Endothelial cell of umbilical vein (primary cell): ENCODE data around the gene NEMF. TPM values are rescaled to one million over a fixed set of nuclear protein-coding genes. Genes with fewer than 3 reads are reported as not detected.

ENCODE experiments used
- BruUV-seq: library from RNA; stranded (reverse); fragments of 400-500 nt; replicated peaks from 2 replicates; lab custom pipeline; 2021; lab: Mats Ljungman, UMichigan
- CTCF ChIA-PET: fragments of 300-600, 350-600 bp; sonication (Branson Sonifier 250); formaldehyde crosslinking; loops from one replicate; lab custom pipeline; 2021; ENCODE audit warnings: antibody characterized with exemption, inconsistent platforms; lab: Charles Lee
- POLR2A ChIA-PET: fragments of 300-600, 350-600 bp; sonication (Branson Sonifier 250); formaldehyde crosslinking; loops from one replicate; lab custom pipeline; 2021; ENCODE audit warnings: antibody characterized with exemption, inconsistent platforms; lab: Charles Lee
- DNase-seq: peaks from one replicate; pipeline ENCODE4 v3.0.0-alpha.2; 2011; ENCODE audit warnings: low read depth, low spot score
- FAIRE-seq: peaks from 2 replicates; lab custom pipeline; 2011; peaks lifted over from hg19 to GRCh38; lab: Jason Lieb, UNC
- H2AFZ ChIP-seq: 2 replicates; pipeline ENCODE4 v1.6.0; 2012; ENCODE audit warnings: low read depth, low read length, control low read depth, inconsistent platforms
- H3K27ac ChIP-seq: 2 replicates; pipeline ENCODE4 v1.5.1; 2011; ENCODE audit warnings: low read depth, mild to moderate bottlenecking, control low read depth, low read length, moderate library complexity; ENCODE audit not compliant: insufficient read depth
- H3K27me3 ChIP-seq, 2 experiments: 2 replicates each; pipeline versions ENCODE4 v1.6.0 to v1.6.1; 2011; ENCODE audit warnings: low read length in 2 of 2, mixed read lengths in 1 of 2; ENCODE audit not compliant: control insufficient read depth in 2 of 2, insufficient read depth in 2 of 2
- H3K36me3 ChIP-seq, 2 experiments: 2 replicates in 1 of 2; 3 replicates in 1 of 2; pipeline ENCODE4 v1.5.1; 2011; ENCODE audit warnings: low read length in 2 of 2, mild to moderate bottlenecking in 1 of 2, moderate library complexity in 1 of 2; ENCODE audit not compliant: control insufficient read depth in 2 of 2, insufficient read depth in 2 of 2; ENCODE audit errors: extremely low read depth in 1 of 2
- H3K4me1 ChIP-seq: 3 replicates; pipeline ENCODE4 v1.5.1; 2011; ENCODE audit warnings: mild to moderate bottlenecking, low read length; ENCODE audit not compliant: control insufficient read depth, insufficient read depth; ENCODE audit errors: extremely low read depth
- H3K4me2 ChIP-seq: 2 replicates; pipeline ENCODE4 v1.6.1; 2011; ENCODE audit warnings: low read length, control low read depth, mixed read lengths; ENCODE audit not compliant: insufficient read depth
- H3K4me3 ChIP-seq, 3 experiments: fragments of 200-600 bp in 1 of 3; sonication (generic), shearing (Covaris generic) in 1 of 3; replicated peaks in 1 of 3; 2 replicates each; pipeline ENCODE4 v1.5.1; 2011 to 2016; ENCODE audit warnings: control low read depth in 3 of 3, low read length in 3 of 3, mild to moderate bottlenecking in 2 of 3, inconsistent platforms in 1 of 3, low read depth in 1 of 3, moderate library complexity in 1 of 3; ENCODE audit not compliant: insufficient read depth in 1 of 3
- H3K79me2 ChIP-seq: 2 replicates; pipeline ENCODE4 v1.6.0; 2012; ENCODE audit warnings: low read length, inconsistent platforms; ENCODE audit not compliant: control insufficient read depth, insufficient read depth
- H3K9ac ChIP-seq: replicated peaks from 2 replicates; pipeline ENCODE3; 2011; ENCODE audit warnings: low read length, control low read depth; ENCODE audit not compliant: insufficient read depth; ENCODE audit errors: extremely low read depth
- H3K9me1 ChIP-seq: replicated peaks from 3 replicates; pipeline ENCODE4 v1.6.0; 2011; ENCODE audit warnings: mild to moderate bottlenecking, low read length; ENCODE audit not compliant: control insufficient read depth, insufficient read depth; ENCODE audit errors: extremely low read depth
- H3K9me3 ChIP-seq: replicated peaks from 2 replicates; pipeline ENCODE4 v1.5.1; 2012; ENCODE audit warnings: low read length, inconsistent platforms; ENCODE audit not compliant: control insufficient read depth, insufficient read depth
- H4K20me1 ChIP-seq: replicated peaks from 2 replicates; pipeline ENCODE3; 2011; ENCODE audit warnings: mild to moderate bottlenecking, low read length; ENCODE audit not compliant: control insufficient read depth, insufficient read depth; ENCODE audit errors: extremely low read depth
- EZH2 ChIP-seq: IDR thresholded peaks from 2 replicates; pipeline ENCODE4 v1.6.1; 2012; ENCODE audit warnings: borderline replicate concordance, low read depth, mild to moderate bottlenecking, moderate library complexity, low read length, inconsistent platforms; ENCODE audit not compliant: severe bottlenecking
- FOS ChIP-seq: IDR thresholded peaks from 2 replicates; pipeline ENCODE4 v1.6.1; 2011; ENCODE audit warnings: mild to moderate bottlenecking, low read length, moderate library complexity, borderline replicate concordance; ENCODE audit not compliant: insufficient read depth
- GATA2 ChIP-seq: IDR thresholded peaks from 2 replicates; pipeline ENCODE4 v1.7.0; 2011; ENCODE audit warnings: low read depth, mild to moderate bottlenecking, moderate library complexity, mixed read lengths, low read length; ENCODE audit not compliant: insufficient read length, insufficient read depth
- JUN ChIP-seq: IDR thresholded peaks from 2 replicates; pipeline ENCODE4 v1.6.1; 2011; ENCODE audit warnings: borderline replicate concordance, low read depth; ENCODE audit not compliant: insufficient read length, insufficient read depth
- MYC ChIP-seq: IDR thresholded peaks from one replicate; pipeline ENCODE4 v1.6.1; 2011; ENCODE audit warnings: mild to moderate bottlenecking, low read depth, low read length
- POLR2A ChIP-seq: IDR thresholded peaks from 2 replicates; pipeline ENCODE4 v1.6.1; 2012; ENCODE audit warnings: low read depth, mild to moderate bottlenecking, control low read depth, low read length
- POLR2AphosphoS5 ChIP-seq: IDR thresholded peaks from 2 replicates; pipeline ENCODE4 v1.6.1; 2012; ENCODE audit warnings: low read depth, mild to moderate bottlenecking, control low read depth, low read length, moderate library complexity; ENCODE audit not compliant: insufficient read depth
- dilution Hi-C: fragments of 300-500 bp; cut with MboI; formaldehyde crosslinking; loops from one replicate; pipeline ENCODE4 v1.15.0; 2019; ENCODE audit warnings: low sequenced_read_pairs; ENCODE audit not compliant: extremely low pct_ligation_motif_present
- intact Hi-C: fragments of 100-400 bp; cut with micrococcal nuclease; formaldehyde crosslinking; loops from one replicate; pipeline ENCODE4 v1.10.0; 2022
- polyA plus RNA-seq, 4 experiments: library from polyadenylated mRNA; depleted of rRNA in 3 of 4; stranded (reverse) in 3 of 4; unstranded in 1 of 4; fragments of >200 nt; gene quantifications; 2 replicates each; pipeline versions ENCODE4 v1.2.1 to v1.2.3, GENCODE V29; 2011 to 2012; ENCODE audit warnings: missing spikeins in 1 of 4
- total RNA-seq: library from RNA; stranded (reverse); gene quantifications from 2 replicates; pipeline ENCODE4 v1.2.3, GENCODE V29; 2021
- TF ChIP-seq, protein P1 (sequence below), 2 donors: IDR thresholded peaks; 1 replicate in 1 of 2; 2 replicates in 1 of 2; pipeline ENCODE4 v1.5.1; 2011; ENCODE audit warnings: low read length in 2 of 2, mild to moderate bottlenecking in 2 of 2, moderate library complexity in 2 of 2, control low read depth in 1 of 2, inconsistent platforms in 1 of 2, low read depth in 1 of 2; ENCODE audit not compliant: insufficient read depth in 1 of 2; ENCODE audit errors: extremely low read depth in 1 of 2
- TF ChIP-seq, protein P2 (sequence below): IDR thresholded peaks from 2 replicates; pipeline ENCODE4 v1.6.1; 2011; ENCODE audit not compliant: insufficient read depth, insufficient read length

NEMF gene
- total and polyA plus RNA-seq, 2 donors (not counting 3 experiments of a cell fraction or from before 2014, with no cell fraction given) = 12.2 to 71.4 TPM

DNA sequence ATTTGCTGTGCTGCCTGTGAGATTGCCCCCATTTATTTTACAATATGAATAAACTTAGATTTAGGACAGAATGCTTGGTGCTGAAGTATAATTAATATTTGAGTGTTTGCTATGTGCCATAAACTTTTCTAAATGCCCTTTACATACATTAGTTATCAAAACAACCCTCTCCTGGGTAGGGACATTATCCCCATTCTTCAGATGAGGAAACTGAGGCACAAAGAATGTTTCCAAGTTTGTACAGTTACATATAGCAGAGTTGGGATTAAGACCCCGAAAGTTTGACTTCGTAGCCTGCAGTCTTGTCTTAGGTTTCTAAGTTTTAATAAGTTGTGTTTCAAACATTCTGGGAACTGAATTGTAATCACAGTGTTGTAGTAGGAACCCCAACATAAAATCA is 66.3 kb downstream of the NEMF start:
- Histone ChIP-seq H3K9ac (no peak overlapping the region), H3K4me3 (no peak overlapping the region), H3K4me2 (no peak overlapping the region), H3K9me1 (no peaks in the 10 kb centered on the region), H3K4me1 (no peaks in the 10 kb centered on the region), H4K20me1 (no peaks in the 10 kb centered on the region), H3K9me3 (no peaks in the 10 kb centered on the region), H2AFZ (no peak overlapping the region), H3K79me2 (no peaks in the 10 kb centered on the region), H3K27me3 (no peaks in the 10 kb centered on the region), H3K36me3 (peaks cover 20 to 49% of the 10 kb centered on the region in 2 experiments), H3K27ac (no peak overlapping the region)
- no peak for FAIRE-seq
- no peak for DNase-seq
- CTCF ChIA-PET = no interaction called here
- TF ChIP-seq GATA2 (no peak), FOS (no peak), POLR2AphosphoS5 (no peak), POLR2A (no peak), MYC (no peak), JUN (no peak), EZH2 (no peak)
- TF ChIP-seq, protein P1, sequence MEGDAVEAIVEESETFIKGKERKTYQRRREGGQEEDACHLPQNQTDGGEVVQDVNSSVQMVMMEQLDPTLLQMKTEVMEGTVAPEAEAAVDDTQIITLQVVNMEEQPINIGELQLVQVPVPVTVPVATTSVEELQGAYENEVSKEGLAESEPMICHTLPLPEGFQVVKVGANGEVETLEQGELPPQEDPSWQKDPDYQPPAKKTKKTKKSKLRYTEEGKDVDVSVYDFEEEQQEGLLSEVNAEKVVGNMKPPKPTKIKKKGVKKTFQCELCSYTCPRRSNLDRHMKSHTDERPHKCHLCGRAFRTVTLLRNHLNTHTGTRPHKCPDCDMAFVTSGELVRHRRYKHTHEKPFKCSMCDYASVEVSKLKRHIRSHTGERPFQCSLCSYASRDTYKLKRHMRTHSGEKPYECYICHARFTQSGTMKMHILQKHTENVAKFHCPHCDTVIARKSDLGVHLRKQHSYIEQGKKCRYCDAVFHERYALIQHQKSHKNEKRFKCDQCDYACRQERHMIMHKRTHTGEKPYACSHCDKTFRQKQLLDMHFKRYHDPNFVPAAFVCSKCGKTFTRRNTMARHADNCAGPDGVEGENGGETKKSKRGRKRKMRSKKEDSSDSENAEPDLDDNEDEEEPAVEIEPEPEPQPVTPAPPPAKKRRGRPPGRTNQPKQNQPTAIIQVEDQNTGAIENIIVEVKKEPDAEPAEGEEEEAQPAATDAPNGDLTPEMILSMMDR (IDR thresholded peaks at IDR 0.05; ENCODE audit: extremely low read depth in 1 of 2, insufficient read depth in 1 of 2, low read depth in 1 of 2, low read length in 2 of 2) = no peak
- TF ChIP-seq, protein P2, sequence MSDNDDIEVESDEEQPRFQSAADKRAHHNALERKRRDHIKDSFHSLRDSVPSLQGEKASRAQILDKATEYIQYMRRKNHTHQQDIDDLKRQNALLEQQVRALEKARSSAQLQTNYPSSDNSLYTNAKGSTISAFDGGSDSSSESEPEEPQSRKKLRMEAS = no peak
- dilution Hi-C loops = no loop called here
- intact Hi-C loops = loop anchor here (10.0 kb wide), 1 partner anchor 48 kb away; no protein-coding TSS in a partner anchor
- BruUV-seq = no TSS peak
- POLR2A ChIA-PET = no interaction called here
